GM21367 (cell line): ENCODE measurements around the gene RIMS4.
"Not testable (repeated sequence)": the region's sequence is repeated elsewhere in the genome, so short reads cannot be mapped to it uniquely, and the experiment has no call there.

Experiments used
- ATAC-seq: cut with Tn5 transposase; IDR thresholded peaks from one replicate; pipeline ENCODE4 v1.9.1; 2021; ENCODE audit not compliant: unreplicated experiment

Gene RIMS4

DNA sequence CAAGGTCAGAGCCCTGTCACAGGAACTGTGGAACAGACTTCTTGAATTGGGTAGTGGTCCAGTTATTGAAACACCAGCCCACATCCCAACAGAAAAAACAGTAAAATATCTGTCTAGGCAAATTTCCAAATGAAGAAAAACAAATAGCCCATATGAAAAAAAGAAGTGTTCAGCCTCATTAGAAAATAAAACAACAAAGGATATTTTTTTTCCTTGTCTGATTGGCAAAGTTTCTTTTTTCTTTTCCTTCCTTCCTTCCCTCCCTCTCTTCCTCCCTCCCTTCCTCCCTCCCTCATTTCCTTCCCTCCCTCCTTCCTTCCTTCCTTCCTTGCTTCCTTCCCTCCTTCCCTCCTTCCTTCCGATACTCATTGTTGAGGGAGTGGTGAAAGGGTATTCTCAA lies 20.6 kb upstream of the RIMS4 start:
- ATAC-seq, result no peak

DNA sequence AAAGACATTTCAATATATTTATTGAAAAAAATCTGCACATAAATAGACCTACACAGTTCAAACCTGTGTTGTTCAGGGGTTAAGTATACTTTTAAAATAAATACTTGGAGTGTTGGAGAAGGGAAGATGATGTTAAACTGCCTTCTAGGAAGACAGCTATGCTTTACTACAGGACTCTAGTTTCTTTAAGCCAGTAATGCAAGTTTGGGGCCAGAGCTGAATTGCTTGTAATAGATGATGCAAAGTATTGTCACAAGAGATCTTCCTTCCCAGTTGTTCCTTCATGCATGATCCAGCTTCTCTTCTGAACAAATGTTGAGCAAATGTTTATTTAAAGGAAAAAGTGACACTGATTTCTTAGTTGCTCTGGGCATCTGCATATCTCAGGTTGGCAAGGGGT lies 20.2 kb upstream of the RIMS4 start:
- no peak for ATAC-seq

DNA sequence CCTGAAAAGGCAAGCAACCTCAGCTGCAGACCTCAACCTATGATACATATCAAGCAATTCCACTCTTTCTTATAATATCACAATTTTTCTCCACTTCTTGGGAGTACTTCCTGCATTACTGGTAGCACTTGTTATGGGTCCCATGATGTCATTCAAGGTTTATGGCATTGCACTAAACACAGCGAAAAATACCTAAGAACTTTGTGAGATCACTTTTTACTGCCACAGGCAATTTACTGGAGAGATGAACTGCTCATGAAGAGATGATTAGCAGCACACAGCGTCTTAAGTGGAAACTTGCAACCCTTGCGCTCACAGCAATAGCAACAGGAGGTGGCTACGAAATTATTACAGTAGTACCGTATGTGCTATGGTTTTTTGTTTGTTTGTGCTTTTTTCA lies 19.3 kb upstream of the RIMS4 start:
- no peak for ATAC-seq

DNA sequence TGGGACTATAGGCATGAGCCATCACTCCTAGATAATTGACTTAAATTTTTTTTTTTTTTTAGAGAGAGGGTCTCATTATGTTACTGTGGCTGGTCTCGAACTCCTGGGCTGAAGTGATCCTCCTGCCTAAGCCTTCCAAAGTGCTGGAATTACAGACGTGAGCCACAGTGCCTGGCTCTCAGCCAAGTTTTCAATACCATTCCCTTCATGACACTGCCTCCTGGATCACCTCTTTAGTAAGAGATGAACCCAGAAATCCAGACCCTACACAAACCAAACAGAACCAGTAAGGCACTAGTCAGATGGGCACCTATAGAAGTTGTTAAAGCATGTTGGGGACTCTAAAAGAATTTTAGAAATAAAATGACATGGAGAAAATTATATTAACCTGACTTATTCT lies 18.3 kb upstream of the RIMS4 start:
- no peak for ATAC-seq

DNA sequence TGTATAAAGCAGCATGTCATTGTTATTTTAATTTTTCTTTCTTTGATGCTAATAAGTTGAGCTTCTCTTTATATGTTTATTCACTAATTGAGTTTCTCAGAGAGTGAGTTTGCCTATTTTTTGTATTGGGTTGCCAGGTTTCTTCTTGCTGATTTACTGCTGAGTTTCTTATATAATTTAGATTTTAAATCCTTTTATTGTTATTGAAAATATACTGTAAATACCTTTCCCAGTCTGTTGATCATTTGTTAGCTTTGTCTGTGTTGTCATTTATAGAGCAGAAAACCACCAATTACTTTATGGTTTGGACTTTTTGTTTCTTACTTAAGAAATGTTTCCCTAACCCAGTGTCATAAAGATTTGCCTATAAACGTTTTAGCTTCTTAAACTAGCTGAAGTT lies 17.1 kb upstream of the RIMS4 start:
- no peak for ATAC-seq

DNA sequence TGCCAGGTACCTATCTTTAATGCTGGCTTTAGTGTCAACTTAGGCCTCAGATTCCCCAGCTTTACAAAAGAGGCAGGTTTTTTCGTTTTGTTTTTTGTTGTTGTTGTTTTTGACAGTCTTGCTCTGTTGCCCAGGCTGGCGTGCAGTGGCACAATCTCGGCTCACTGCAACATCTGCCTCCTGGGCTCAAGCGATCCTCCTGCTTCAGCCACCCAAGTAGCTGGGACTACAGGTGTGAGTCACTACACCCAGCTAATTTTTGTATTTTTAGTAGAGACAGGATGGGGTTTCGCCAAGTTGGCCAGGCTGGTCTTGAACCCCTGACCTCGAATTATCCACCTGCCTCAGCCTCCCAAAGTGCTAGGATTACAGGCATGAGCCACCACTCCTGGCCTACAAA lies 11.2 kb upstream of the RIMS4 start:
- ATAC-seq, result not testable (repeated sequence)

DNA sequence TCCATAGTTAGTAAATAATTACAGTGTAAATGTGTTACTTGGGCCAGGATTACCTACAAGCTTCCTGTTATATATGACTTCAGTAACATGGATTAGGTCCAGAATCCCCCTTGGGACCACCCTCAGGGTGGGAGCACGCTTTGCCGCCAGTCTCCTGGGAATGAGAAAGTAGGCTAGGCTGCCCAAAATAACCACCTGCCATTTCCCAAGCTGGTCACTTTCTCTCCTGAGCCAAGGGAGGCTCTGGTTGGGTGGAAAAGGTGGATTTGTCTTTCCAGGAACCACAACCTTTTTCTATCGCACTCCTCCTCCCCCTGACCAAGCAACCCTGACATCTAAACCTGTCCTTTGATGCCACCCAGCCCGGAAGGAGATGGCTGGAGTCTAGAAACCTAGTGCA lies 9.6 kb upstream of the RIMS4 start:
- no peak for ATAC-seq

DNA sequence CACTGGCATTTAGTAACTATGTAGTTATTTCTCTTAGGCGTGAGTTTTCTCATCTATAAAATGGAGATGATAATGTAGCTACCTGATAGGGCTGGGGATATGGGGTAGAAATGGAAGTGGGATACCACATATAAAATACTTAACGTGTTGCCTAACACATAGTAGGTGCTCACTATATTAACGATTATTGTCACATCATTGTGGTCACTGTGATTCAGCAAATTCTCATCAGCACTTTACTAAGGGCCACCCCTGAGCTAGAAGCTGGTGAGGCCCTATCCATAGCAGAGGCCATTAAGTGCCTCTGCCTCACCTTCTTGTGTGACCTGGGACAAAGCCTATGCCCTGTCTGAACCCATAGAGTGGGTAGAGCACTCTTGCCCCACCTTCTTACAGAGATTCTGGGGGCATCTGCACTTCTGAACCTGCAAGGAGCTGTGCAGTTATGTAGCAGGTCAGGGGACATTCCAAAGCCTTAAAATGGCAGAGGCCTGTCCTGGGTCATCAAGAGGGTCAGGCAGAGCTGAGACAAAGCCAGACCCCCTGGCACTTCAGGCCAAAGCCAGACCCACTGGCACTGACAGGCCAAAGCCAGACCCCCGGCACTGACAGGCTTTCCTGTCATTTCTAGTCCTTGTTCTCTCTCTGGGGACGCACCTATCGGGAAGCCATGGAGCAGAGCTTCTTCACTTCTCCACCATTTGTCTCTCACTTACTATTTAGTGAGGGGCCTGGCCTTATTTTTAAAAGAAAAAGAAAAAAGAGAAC lies 7.0 kb upstream of the RIMS4 start:
- ATAC-seq, result no peak

DNA sequence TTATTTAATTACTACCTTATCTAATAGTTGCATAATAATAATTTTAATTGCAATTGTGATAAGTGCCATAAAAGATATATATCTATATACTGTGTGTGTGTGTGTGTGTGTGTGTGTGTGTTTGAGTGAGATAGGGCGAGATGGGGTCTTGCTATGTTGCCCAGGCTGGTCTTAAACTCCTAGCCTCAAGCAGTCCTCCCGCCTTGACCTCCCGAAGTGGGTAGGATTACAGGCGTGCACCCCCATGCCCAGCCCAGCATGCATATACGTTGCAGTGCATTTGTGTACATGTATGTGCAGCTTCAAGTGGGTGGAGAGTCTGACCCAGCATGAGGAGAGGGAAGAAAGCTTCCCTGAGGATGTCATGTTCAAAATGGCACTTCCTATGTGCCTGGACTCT lies 4.6 kb upstream of the RIMS4 start:
- no peak for ATAC-seq

DNA sequence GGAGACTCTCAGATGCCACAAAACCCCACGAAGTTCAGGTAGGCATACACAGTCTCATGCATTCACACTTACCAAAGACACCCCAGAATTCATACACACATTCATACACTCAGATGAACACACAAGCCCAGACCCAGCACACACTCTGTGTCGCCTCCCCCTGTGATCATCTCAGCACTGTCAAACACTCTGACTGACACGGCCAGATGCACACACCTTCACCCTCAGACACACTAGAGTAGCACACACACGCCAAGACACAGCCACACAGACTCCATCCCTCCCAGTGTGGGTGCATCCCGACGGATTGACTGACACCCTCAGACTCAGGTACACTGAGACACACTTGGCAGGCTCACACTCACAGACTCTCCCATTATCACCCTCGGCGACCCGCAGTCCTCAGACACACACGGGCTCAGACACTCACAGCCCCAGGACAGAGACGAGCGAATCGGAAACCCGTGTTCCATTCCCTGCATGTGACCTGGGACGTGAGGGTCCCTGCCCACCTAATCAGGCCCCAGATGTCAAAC lies 872 bp upstream of the RIMS4 start:
- ATAC-seq, result no peak

DNA sequence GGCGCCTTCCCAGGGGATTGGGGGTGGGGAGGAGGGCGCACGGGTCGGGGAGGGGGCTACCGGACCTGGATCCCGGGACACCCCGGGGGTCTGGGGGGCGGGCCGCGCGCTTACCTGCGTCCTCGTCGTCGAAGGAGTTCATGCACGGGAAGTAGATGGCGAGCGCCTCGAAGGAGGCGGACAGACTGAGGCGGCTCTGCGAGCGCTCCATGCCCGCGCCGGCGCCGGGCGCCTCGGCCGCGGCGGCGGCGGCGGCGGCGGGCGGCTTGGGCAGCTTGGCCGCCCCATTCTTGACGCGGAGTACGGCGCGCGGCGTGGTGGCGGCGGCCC lies 320 bp downstream of the RIMS4 start:
- ATAC-seq, result no peak

DNA sequence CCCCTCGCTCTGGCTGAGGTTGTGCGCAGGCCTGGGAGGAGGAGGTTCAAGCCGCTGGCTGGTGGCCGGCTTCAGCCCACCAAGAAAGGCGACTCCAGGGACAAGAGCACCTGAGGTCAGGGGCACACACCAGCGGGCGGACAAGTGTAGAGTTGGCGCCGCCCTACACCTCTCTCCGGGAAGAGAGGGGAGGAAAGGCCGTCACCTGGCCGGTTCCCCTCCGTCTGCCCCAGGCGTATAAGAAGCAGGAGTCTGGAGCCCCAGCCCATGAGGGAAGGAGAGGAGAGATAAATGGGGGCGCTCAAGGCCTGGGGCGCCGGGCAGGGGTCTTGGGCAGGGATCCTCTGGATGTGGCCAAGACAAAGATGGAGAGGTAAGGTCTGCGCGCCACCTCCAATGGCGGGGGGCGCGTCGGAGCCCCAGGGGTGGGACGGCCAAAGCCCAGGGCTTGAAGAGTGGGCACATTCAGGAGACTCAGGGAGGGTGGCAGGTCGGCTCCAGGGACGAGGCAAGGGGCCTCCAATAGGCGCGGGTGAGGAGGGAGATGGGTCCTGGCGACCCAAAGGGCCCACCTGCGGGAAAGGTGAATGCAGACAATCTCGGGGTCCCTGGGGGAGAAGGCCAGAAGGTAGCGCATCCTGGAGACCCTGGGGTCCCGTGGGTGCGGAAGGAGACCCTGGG lies 826 bp downstream of the RIMS4 start:
- ATAC-seq, result no peak

DNA sequence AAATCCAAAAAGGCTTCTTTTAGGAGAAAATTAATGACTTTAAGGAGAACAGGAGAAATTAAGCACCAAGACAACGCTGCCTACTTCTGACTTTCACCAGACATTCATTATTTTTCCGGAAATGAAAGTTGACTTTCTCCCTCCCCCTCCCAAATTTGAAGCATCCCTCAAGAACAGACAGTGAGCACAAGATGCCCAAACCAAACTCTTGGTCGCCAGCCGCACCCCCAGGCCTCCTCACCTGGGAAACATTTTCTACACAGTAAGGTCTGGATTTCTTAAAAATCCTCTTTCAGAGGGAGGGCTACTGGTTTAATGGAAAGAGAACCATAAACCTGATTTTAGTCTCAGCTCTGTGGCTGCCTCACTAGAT lies 2.7 kb downstream of the RIMS4 start:
- no peak for ATAC-seq

DNA sequence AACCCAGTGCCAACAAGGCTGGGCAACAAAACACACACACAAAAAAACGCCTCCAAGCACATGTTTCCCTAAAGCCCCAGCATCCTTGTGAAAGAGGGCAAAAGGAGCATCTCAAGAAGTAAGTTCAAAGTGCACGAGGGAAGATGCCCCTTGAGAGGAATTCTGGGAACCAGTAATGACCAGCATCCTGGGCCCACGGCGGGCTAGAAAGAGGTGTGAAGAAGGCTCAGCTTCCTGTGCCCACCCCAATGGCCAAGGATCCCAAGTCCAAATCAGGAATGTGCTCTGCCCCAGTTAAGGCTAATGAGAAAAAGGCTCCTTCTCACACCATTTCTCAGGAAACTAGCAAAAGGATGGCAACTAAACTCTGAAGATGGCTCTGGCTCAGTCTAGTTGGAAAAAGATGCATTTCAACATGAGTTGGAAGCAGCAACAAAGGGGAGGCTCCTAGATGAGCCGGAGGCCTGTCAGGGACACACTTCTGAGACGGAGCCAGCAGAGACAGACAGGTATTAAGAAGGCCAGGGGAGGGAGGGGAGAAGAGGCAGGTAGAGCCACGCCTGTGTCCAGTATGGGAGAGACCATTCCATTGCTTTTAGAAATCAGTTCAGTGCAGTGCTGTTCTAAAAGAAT lies 3.2 kb downstream of the RIMS4 start:
- no peak for ATAC-seq

DNA sequence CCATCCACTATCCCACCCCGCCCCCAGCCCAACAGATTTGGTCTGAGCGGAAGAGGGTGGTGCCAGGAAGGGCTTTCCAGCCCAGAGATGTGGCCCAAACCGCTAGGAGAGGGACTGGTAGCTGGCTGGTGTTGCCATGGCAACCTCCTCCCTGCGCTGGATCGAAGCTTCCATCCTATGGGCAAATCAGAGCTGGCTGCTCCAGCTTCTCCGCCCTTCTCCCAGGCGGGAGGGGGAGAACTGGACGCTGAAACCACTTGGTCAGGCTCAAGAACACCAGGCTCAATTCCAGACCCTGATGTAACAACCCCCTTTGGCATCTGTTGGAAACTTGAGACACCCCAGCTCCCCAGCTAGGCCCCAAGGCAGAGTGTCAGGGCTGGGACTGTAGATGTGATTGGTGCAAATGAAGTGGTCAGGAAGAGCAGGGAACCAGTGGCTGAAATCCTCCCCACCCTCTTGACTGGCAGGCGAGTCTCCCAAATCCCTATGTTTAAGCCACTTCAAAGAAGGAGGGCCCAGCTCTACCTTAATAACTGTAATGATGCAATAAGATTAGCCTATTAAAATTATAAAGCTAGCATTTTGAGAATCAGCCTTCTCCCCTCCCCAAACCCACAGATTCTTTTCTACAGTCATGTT lies 4.2 kb downstream of the RIMS4 start:
- ATAC-seq, result no peak

DNA sequence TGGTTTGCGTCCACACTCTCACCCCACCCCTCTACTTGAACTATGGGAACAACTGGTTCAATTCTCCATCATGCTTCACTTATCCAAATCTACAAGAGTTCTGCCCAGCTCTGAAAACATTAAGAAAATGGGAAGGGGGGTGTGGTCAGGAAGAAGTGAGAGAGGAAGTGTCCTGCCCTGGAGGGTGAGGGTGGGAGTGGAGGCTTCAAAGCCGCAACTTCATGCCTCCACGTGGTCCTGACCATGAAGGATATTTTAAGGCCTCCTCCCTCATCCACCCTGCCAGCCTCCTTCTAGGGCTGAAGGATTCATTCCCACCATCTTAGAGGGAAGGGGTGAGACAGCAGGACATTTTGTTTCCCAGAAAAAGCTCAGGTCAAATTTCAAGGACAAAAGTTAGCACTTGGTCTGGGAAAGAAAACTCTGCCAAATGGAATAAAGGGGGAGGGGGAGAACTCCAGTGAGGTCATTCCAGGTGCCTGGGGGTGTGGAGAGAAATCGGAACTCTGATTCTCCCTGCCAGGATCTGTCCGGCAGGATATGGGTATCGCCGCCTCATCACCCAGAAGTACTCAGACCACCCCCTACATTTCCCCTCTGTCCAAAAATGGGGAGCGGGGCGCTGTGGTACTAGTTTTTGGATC lies 4.9 kb downstream of the RIMS4 start:
- ATAC-seq, result no peak

DNA sequence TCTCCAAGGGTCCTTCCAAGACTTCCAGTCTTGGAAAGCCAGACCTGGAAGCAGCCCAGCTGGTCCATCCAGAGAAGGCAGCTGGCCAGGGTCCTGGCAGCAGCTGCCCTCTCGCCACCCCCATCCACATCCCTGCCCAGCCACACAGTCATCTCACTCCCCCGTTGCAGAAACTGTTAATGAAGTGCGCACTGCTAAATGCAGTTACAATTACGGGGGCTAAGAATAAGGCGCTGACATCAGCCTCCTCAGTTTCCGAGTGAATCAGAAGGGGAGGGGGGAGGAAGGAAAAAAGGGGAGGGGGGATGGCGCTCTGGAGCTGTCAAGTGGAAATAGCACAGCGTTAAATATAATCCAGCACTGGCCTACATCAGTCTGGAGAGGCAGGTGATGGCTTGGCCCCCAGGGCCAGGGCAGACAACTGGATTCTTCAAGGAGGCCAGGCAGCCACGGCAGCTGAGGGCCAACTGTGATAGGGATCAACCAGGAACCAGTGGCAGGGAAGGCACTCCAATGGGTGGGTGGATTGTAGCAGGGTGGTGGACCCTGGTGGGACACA lies 6.9 kb downstream of the RIMS4 start:
- no peak for ATAC-seq

DNA sequence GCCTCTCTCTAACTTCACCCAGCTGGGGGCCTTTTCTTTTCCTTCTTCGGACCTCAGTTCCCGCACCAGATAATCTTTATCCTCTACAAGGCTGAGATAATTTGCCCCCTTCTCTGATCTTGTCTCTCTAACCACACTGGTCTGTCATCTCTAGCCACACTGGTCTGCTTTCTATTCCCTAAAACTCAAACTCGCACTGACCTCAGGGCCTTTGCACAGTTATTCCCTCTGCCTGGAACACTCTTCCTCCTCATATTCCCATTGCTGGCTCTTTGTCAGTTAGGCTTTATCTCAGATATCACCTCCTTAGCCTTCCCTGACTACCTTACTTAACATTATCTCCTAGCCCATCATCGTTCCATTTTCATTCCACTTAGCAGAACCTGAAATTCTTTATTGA lies 7.6 kb downstream of the RIMS4 start:
- ATAC-seq, result no peak

DNA sequence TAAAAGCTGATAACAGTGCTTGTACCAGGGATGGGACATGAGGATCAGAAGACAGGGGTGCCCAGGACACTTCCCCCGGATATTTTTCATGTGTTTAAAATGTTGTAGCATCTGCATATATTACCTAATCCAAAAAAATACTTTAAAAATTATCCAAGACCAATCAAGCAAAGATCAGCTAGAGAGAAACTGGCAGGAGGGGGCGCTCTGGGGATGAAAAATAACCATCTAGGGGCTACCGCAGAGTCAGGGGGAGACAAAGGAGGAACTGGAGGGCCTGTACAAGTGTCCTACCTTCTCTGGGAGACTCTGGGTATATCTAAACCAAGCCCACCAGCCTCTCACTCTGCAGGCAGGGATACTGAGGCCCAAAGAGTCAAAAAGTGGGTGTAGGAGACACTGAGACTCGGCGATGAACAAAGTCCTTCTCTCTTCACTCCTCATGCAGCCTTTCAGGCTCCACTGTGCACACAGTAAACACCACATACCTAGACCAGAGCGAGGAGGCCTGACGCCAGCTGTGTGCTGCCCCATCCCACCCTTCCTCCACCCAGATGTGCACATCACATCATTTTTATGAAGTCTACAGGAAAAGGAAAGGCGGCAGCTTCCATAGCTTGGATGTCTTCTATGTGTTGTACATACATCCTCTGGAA lies 9.8 kb downstream of the RIMS4 start:
- no peak for ATAC-seq

DNA sequence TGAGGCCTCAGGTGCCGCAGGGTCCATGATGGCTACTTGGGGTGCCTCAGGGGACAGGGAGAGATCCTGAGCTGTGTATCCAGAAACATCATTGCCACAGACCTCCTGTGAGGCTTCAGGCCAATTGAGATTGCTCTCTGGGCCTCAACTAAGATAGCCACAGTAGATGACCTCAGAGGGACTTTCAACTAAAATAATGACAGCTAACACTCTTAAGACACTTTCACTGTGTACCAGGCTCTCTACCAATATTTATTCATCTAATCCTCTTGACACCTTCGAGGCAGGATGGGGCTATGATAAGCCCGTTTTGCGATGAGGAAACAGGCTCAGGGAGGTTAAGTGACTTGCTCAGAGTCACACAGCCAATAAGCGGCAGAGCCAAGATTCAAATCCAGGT lies 10.7 kb downstream of the RIMS4 start:
- ATAC-seq, result no peak
